PFSK-1 (cell line): ENCODE data around the gene DOCK10.

ENCODE experiments used
- FOXP2 ChIP-seq: optimal IDR thresholded peaks from 2 replicates; pipeline ENCODE3; 2011; ENCODE audit warnings: borderline replicate concordance, control low read depth, inconsistent platforms; ENCODE audit not compliant: insufficient read depth; ENCODE audit errors: extremely low read length, extremely low read depth
- POLR2AphosphoS5 ChIP-seq: IDR thresholded peaks from 2 replicates; pipeline ENCODE4 v1.6.1; 2012; ENCODE audit warnings: low read depth, mild to moderate bottlenecking, control low read depth, low read length, moderate library complexity
- REST ChIP-seq, 2 experiments: IDR thresholded peaks; 2 replicates each; pipeline versions ENCODE4 v1.6.1 to v1.8.0; 2011 to 2012; ENCODE audit warnings: low read depth in 2 of 2, low read length in 2 of 2, control low read depth in 1 of 2, inconsistent platforms in 1 of 2, mild to moderate bottlenecking in 1 of 2, moderate library complexity in 1 of 2; ENCODE audit not compliant: insufficient read depth in 1 of 2
- TAF1 ChIP-seq: IDR thresholded peaks from 2 replicates; pipeline ENCODE4 v1.6.1; 2012; ENCODE audit warnings: low read length, control low read depth, borderline replicate concordance; ENCODE audit not compliant: insufficient read depth

- TF ChIP-seq POLR2AphosphoS5 (no peak), REST (IDR thresholded peaks at IDR 0.05; ENCODE audit: insufficient read depth in 1 of 2, low read depth in 2 of 2, low read length in 2 of 2) (no peak), TAF1 (no peak), FOXP2 (no peak)
These were observed 12.1 kb downstream of the DOCK10 start for GRCh38 chr2:225030203-225030602.
